Left lobe of liver (tissue), 2 donors: Measurements from ENCODE around the gene HELZ. TPM values are rescaled to one million over a fixed set of nuclear protein-coding genes. Genes with fewer than 3 reads are reported as not detected.

Source experiments
- ATAC-seq: fragments of 200-7000 bp; cut with Tn5 transposase; one replicate; pipeline ENCODE4 v1.9.1; 2020; ENCODE audit warnings: mild to moderate bottlenecking, moderate library complexity
- DNase-seq: peaks from one replicate; pipeline ENCODE4 v3.0.0-alpha.2; 2020; ENCODE audit warnings: low spot score
- total RNA-seq: library from RNA; stranded (reverse); gene quantifications from one replicate; pipeline ENCODE4 v1.2.1, GENCODE V29; 2021
- donor health status: DM: no; HTN: no; CAD: no; lungs with moderate emphysema.
- donor health status: DM: no; HTN: yes; CAD: no.

HELZ gene
- total RNA-seq, 1 donor from 2014 or later = 31.7 TPM

GRCh38 chr17:67035131-67036083, 209.6 kb downstream of the HELZ start:
- ATAC-seq (no peak), DNase-seq (no peak)

DNA sequence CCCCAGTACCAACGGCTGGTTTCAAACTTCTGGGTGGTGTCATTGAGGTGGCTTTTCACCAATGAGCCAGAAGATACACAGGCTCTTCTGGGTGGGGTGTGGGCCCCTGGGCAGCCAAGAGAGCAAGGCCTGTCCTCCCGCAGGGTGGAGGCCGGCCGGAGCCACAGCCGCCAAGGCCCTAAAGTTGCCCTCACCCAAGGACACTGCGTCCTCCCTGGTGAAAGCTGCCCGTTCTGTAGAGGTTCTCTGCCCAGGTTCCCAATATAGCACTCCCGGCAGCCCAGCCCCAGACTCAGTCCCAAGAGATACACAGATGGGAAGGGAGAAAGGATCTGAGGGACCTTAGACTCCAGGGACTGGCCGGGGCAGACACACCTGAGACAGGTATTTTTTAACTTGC, 211.4 kb downstream of the HELZ start:
- no peak for DNase-seq

GRCh38 chr17:67032985-67033384, 212.0 kb downstream of the HELZ start:
- DNase-seq (no peak), ATAC-seq (no peak)

More for the DNA sequence above, 211.4 kb downstream of the HELZ start:
- ATAC-seq = no peak

DNA sequence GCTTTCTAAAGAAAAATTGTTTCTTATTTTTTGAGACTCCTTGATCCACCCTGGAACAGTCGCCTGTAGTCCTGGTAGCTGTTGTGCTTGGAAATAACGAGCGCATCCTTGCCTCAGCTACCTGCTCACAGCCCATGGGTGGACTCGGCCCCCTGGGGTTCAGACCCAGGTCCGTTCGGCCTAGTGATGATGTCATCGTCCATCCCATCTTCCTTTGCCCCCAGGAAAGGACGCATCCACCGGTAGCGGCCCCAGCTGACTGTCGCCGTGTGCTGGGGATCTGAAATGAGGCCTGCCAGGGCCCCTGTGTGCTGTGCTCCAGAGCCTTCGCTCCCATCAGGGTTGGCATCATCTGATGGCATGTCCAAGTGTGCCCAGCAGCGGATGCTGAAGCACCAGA, 212.6 kb downstream of the HELZ start:
- no peak for DNase-seq
- ATAC-seq = no peak

DNA sequence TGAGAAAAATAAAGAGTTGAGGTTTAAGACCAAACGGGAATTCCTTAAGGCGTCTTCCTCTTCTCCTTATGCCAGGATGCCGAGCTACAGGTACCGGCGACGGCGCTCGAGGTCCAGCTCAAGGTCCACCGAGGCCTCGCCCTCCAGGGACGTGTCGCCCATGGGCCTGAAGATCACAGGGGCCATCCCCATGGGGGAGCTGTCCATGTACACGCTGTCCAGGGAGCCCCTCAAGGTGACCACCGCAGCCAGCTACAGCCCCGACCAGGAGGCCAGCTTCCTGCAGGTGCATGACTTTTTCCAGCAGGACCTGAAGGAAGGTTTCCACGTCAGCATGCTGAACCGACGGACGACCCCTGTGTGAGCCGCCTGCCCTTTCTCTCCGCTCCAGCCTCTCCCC, 214.4 kb downstream of the HELZ start:
- DNase-seq (no peak), ATAC-seq (no peak)

GRCh38 chr17:67027031-67027628, 217.9 kb downstream of the HELZ start:
- DNase-seq (no peak), ATAC-seq (no peak)

DNA sequence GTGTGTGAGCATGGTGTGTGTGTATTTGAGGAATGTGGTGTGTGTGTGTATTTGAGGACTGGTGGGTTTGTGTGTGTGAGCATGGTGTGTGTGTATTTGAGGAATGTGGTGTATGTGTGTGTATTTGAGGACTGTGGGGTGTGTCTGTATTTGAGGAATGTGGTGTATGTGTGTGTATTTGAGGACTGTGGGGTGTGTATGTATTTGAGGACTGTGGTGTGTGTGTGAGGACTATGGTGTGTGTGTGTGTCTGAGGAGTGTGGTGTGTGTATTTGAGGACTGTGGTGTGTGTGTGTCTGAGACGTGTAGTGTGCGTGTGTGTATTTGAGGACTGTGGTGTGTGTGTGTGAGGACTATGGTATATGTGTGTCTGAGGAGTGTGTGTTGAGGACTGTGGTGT, 218.7 kb downstream of the HELZ start:
- DNase-seq (no peak), ATAC-seq (no peak)

GRCh38 chr17:67025216-67025792, 219.7 kb downstream of the HELZ start:
- ATAC-seq (no peak), DNase-seq (no peak)

DNA sequence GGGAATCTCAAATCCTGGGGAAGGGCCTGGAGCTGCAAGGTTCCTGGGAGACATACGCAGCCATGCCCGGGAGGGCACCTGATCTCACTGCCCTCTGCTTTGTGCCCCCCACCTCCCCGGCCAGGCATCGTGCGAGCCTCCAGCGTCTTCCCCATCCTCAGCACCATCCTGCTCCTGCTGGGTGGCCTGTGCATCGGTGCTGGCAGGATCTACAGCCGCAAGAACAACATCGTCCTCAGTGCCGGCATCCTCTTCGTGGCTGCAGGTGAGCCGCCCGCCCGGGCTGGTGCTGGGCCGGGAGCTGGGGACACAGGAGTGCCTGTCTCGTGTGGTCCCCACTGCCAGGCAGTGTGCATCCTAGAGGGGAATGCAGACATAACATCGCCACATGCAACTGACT, 220.3 kb downstream of the HELZ start:
- no peak for DNase-seq

GRCh38 chr17:67022451-67022810, 222.6 kb downstream of the HELZ start:
- DNase-seq (no peak), ATAC-seq (no peak)

More for the DNA sequence above, 220.3 kb downstream of the HELZ start:
- no peak for ATAC-seq

DNA sequence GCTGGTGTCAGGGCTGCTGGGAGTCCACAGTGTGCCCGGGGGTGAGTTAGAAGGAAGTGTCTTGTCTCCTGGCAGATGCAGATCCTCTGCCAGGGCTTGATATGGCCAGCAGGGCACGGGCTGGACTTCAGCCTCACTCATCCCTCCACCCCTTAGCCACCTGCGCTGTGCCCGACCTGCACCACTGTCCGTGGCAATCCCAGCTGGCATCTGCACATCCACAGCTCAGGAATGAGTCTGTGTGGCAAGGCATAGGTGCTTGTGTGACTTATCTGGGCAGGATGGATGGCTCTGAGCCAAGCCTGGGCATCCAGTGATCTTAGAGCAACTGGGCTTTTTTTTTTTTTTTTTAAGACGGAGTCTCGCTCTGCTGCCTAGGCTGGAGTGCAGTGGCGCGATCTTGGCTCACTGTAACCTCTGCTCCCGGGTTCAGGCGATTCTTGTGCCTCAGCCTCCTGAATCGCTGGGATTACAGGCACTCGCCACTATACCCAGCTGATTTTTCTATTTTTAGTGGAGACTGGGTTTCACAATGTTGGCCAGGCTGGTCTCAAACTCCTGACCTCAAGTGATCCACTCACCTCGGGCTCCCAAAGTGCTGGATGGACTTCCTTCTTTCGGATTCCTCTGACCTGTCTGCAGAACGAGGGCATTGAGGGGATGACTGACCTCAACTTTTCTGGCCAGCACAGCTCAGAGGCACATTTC, 223.1 kb downstream of the HELZ start:
- ATAC-seq = peak; percentile 62
- no peak for DNase-seq

GRCh38 chr17:67021196-67021595, 223.8 kb downstream of the HELZ start:
- ATAC-seq (no peak), DNase-seq (no peak)

Other genes starting within 250 kb of the HELZ start
- not detected for gene CACNG1, start 200.6 kb downstream of the HELZ start, total RNA-seq
- gene PSMD12, start 121.4 kb upstream of the HELZ start, total RNA-seq = 28.1 TPM
- 13.1 TPM for gene PITPNC1, start 132.1 kb upstream of the HELZ start, total RNA-seq